C1 segment of cervical spinal cord (tissue), 14 donors: ENCODE measurements around the gene SARDH.
A peak's percentile ranks its signal among the peaks of the same experiment; 100 is the strongest.

Experiments used
- DNase-seq, 14 donors: peaks; one replicate each; lab custom pipeline; 2025; lab: John Stamatoyannopoulos, UW

The SARDH gene

GRCh38 chr9:133737774-133738639 lies at the start of gene SARDH:
TSS of gene SARDH (minus strand) at chr9:133738352. CDS start at chr9:133734173, 4,179 bp downstream.
- peak in 2 of 14 donors; percentile 13 to 31 for DNase-seq

- peak in 5 of 14 donors; percentile 10 to 50 (median 22) for DNase-seq
Observed at GRCh38 chr9:133787754-133788025, 49.5 kb upstream of the SARDH start.

GRCh38 chr9:133786907-133787753 lies 49.0 kb upstream of the SARDH start:
- DNase-seq, result no peak

- DNase-seq, result peak in 4 of 14 donors; percentile 4 to 35 (median 20)
Observed at GRCh38 chr9:133786371-133786753, 48.2 kb upstream of the SARDH start.

- DNase-seq, result no peak
Observed at GRCh38 chr9:133785753-133786370, 47.7 kb upstream of the SARDH start.

GRCh38 chr9:133784731-133785561 lies 46.8 kb upstream of the SARDH start:
- no peak for DNase-seq

GRCh38 chr9:133783331-133783731 lies 45.2 kb upstream of the SARDH start:
- DNase-seq, result no peak

- DNase-seq, result peak in 11 of 14 donors; percentile 7 to 59 (median 28)
Observed at GRCh38 chr9:133782157-133783130, 44.3 kb upstream of the SARDH start.

- DNase-seq, result no peak
Observed at GRCh38 chr9:133781828-133782135, 43.6 kb upstream of the SARDH start.

GRCh38 chr9:133780962-133781827 lies 43.0 kb upstream of the SARDH start:
- no peak for DNase-seq

GRCh38 chr9:133780404-133780945 lies 42.3 kb upstream of the SARDH start:
- DNase-seq, result no peak

GRCh38 chr9:133779516-133780403 lies 41.6 kb upstream of the SARDH start:
- no peak for DNase-seq

- DNase-seq, result no peak
Observed at GRCh38 chr9:133779081-133779480, 40.9 kb upstream of the SARDH start.

GRCh38 chr9:133778336-133779013 lies 40.3 kb upstream of the SARDH start:
- no peak for DNase-seq

GRCh38 chr9:133777871-133778270 lies 39.7 kb upstream of the SARDH start:
- no peak for DNase-seq

- no peak for DNase-seq
Observed at GRCh38 chr9:133777068-133777791, 39.1 kb upstream of the SARDH start.
